GM20000 (cell line): ENCODE measurements around the gene EML3.
A peak's percentile ranks its signal among the peaks of the same experiment; 100 is the strongest.

Source experiments
- DNase-seq: peaks from one replicate; pipeline ENCODE4 v3.0.0; 2012; ENCODE audit warnings: low spot score
- CTCF ChIP-seq: IDR thresholded peaks from 2 replicates; pipeline ENCODE4 v1.5.1; 2012; ENCODE audit warnings: mild to moderate bottlenecking, control low read depth; ENCODE audit errors: extremely low read depth, missing control alignments

The EML3 gene

GRCh38 chr11:62614275-62614674, 1.7 kb upstream of the EML3 start:
- TF ChIP-seq CTCF, result no peak
- DNase-seq, result no peak

- no peak for TF ChIP-seq CTCF
- DNase-seq, result no peak
Observed at GRCh38 chr11:62613291-62613778, 760 bp upstream of the EML3 start.

GRCh38 chr11:62611705-62612365, 740 bp downstream of the EML3 start:
- peak; percentile 49 for DNase-seq
- no peak for TF ChIP-seq CTCF

- no peak for DNase-seq
- TF ChIP-seq CTCF, result no peak
Observed at GRCh38 chr11:62610814-62611704, 1.5 kb downstream of the EML3 start.

- no peak for TF ChIP-seq CTCF
- no peak for DNase-seq
Observed at GRCh38 chr11:62610403-62610802, 2.2 kb downstream of the EML3 start.

GRCh38 chr11:62608776-62609175, 3.8 kb downstream of the EML3 start:
- no peak for DNase-seq
- no peak for TF ChIP-seq CTCF

- no peak for TF ChIP-seq CTCF
- DNase-seq, result no peak
Observed at GRCh38 chr11:62607714-62608113, 4.9 kb downstream of the EML3 start.
